Measurements from ENCODE around the gene TBC1D20. TPM values are rescaled to one million over a fixed set of nuclear protein-coding genes. Genes with fewer than 3 reads are reported as not detected.
A peak's percentile ranks its signal among the peaks of the same experiment; 100 is the strongest.

TBC1D20 gene
- total and polyA plus RNA-seq, 5 donors, result 13.6 to 26.5 (median 25.2) TPM

GRCh38 chr20:407133-407952 lies 55.0 kb downstream of the TBC1D20 start:
- Histone ChIP-seq H3K27me3 (ENCODE audit: control insufficient read depth, insufficient read depth) (no peaks in the 10 kb centered on the region), H3K4me1 (ENCODE audit: control insufficient read depth, insufficient read depth, low read length) (peaks cover 6% of the 10 kb centered on the region), H3K9me3 (ENCODE audit: control insufficient read depth, low read length) (no peaks in the 10 kb centered on the region), H3K27ac (ENCODE audit: low read length) (peak overlapping the region; percentile 71), H3K4me3 (ENCODE audit: low read length) (peak overlapping the region; percentile 89)
- peak; percentile 84 to 92 (median 91) for DNase-seq
- intact Hi-C loops (cut with DNase I), result no loop called here
- 6% methylated on average over 45 of the region's 45 CpGs for WGBS
- ATAC-seq, result peak; percentile 87 to 92

- Histone ChIP-seq H3K27ac (ENCODE audit: low read length) (no peak overlapping the region), H3K4me3 (ENCODE audit: low read length) (no peak overlapping the region), H3K27me3 (ENCODE audit: control insufficient read depth, insufficient read depth) (no peaks in the 10 kb centered on the region), H3K4me1 (ENCODE audit: control insufficient read depth, insufficient read depth, low read length) (peaks cover 6% of the 10 kb centered on the region), H3K9me3 (ENCODE audit: control insufficient read depth, low read length) (no peaks in the 10 kb centered on the region)
- ATAC-seq (no peak), DNase-seq (no peak)
- 83% methylated on average over 9 of the region's 9 CpGs for WGBS
- intact Hi-C loops (cut with DNase I), result no loop called here
These were observed 55.9 kb downstream of the TBC1D20 start for GRCh38 chr20:406200-407132.

GRCh38 chr20:404088-404487 lies 58.2 kb downstream of the TBC1D20 start:
- H3K4me3 ChIP-seq (ENCODE audit: low read length), result no peak overlapping the region
- DNase-seq (no peak), ATAC-seq (no peak)
- H3K9me3 ChIP-seq (ENCODE audit: control insufficient read depth, low read length), result no peaks in the 10 kb centered on the region
- peaks cover 2% of the 10 kb centered on the region for H3K4me1 ChIP-seq (ENCODE audit: control insufficient read depth, insufficient read depth, low read length)
- H3K27ac ChIP-seq (ENCODE audit: low read length), result no peak overlapping the region
- no peaks in the 10 kb centered on the region for H3K27me3 ChIP-seq (ENCODE audit: control insufficient read depth, insufficient read depth)
- intact Hi-C loops (cut with DNase I), result no loop called here
- 96% methylated on average over 4 of the region's 4 CpGs for WGBS

GRCh38 chr20:403582-403957 lies 58.8 kb downstream of the TBC1D20 start:
- no peak overlapping the region for H3K4me3 ChIP-seq (ENCODE audit: low read length)
- no peak for ATAC-seq
- no peaks in the 10 kb centered on the region for H3K27me3 ChIP-seq (ENCODE audit: control insufficient read depth, insufficient read depth)
- H3K4me1 ChIP-seq (ENCODE audit: control insufficient read depth, insufficient read depth, low read length), result peaks cover 2% of the 10 kb centered on the region
- no peak overlapping the region for H3K27ac ChIP-seq (ENCODE audit: low read length)
- no peaks in the 10 kb centered on the region for H3K9me3 ChIP-seq (ENCODE audit: control insufficient read depth, low read length)
- WGBS, result 98% methylated on average over 3 of the region's 3 CpGs
- DNase-seq, result no peak
- intact Hi-C loops (cut with DNase I), result no loop called here

DNA sequence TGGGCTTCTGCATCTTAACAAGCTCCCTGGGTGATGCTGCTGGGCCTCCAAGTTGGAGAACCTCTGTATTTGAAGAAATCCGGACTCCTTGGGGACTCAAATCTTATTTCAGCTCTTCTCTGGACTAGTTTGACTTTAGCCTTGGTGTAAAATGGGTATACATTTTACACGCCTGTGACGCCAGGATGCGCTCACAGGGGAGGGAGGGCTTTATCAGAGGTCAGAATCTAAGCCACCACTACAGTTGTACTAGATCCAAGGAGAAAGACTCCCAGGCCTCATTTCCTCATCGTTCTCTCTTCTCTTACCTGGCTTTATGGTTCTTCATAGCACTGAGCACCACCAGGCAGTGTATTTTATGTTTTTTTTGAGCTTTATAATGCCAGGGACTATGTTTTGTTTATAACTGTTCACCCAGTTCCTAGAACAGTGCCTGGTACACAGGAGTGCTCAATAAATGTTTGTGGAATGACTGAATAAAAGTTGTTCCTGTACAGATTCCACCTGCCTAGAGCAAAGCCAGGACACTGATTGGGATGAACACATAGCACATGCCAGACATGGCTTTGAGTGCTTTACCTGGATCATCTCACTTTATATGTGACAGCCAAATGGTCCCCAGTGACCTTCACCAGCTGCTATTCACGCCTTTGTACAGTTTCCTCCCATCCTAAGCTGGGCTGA lies 59.3 kb downstream of the TBC1D20 start:
- Histone ChIP-seq H3K4me3 (ENCODE audit: low read length) (no peak overlapping the region), H3K4me1 (ENCODE audit: control insufficient read depth, insufficient read depth, low read length) (peaks cover 2% of the 10 kb centered on the region), H3K27me3 (ENCODE audit: control insufficient read depth, insufficient read depth) (no peaks in the 10 kb centered on the region), H3K27ac (ENCODE audit: low read length) (no peak overlapping the region), H3K9me3 (ENCODE audit: control insufficient read depth, low read length) (no peaks in the 10 kb centered on the region)
- intact Hi-C loops (cut with DNase I), result no loop called here
- no peak for ATAC-seq
- WGBS, result 93% methylated on average over 6 of the region's 6 CpGs
- DNase-seq, result no peak

- no peak for DNase-seq
- Histone ChIP-seq H3K9me3 (ENCODE audit: control insufficient read depth, low read length) (no peaks in the 10 kb centered on the region), H3K4me3 (ENCODE audit: low read length) (no peak overlapping the region), H3K4me1 (ENCODE audit: control insufficient read depth, insufficient read depth, low read length) (peaks cover 2% of the 10 kb centered on the region), H3K27ac (ENCODE audit: low read length) (no peak overlapping the region), H3K27me3 (ENCODE audit: control insufficient read depth, insufficient read depth) (no peaks in the 10 kb centered on the region)
- WGBS, result 92% methylated on average over 2 of the region's 2 CpGs
- ATAC-seq, result no peak
- intact Hi-C loops (cut with DNase I), result no loop called here
These were observed 59.8 kb downstream of the TBC1D20 start for GRCh38 chr20:402496-402885.

- Histone ChIP-seq H3K27me3 (ENCODE audit: control insufficient read depth, insufficient read depth) (no peaks in the 10 kb centered on the region), H3K4me3 (ENCODE audit: low read length) (no peak overlapping the region), H3K27ac (ENCODE audit: low read length) (no peak overlapping the region), H3K4me1 (ENCODE audit: control insufficient read depth, insufficient read depth, low read length) (peaks cover 3% of the 10 kb centered on the region), H3K9me3 (ENCODE audit: control insufficient read depth, low read length) (no peaks in the 10 kb centered on the region)
- no peak for ATAC-seq
- no peak for DNase-seq
- intact Hi-C loops (cut with DNase I), result no loop called here
- 86% methylated on average over 9 of the region's 9 CpGs for WGBS
These were observed 60.4 kb downstream of the TBC1D20 start for GRCh38 chr20:401682-402495.

DNA sequence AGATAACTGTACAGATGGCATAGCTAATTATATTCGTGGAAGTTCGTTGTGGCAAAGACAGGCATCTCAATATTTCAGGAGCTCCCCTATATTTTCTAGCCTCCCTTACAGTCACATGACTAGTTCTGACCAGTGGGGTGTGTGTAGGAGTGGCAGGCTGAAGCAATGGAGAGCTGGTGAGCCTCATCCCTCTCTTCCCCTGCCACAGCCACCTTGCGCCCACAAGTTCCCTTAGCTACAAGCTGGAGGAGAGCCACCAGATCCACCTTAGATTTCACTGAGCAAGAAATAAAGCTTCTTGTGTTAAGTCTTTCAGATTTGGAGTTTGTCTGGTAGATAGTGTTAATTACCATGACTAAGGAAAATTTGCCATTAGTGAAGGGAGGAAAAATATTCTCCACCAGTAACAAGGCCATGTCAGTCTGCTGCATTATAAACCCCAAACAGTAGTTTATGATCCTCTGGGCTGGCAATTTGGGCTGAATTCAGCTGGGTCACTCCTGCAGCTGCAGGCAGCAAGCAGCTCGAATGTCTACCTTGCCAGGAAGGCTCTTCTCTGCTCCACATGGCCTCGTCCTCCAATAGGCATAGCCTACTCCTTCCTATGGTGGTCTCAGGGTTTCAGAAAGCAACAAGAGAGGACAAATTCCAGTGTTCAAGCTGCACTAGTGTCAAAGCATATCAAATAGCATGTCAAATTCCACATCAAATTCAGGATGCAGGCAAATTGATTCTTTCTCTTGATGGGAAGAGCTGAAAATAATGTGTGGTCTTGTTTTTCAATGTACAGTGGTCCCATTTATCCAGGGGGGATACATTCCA lies 61.7 kb downstream of the TBC1D20 start:
- Histone ChIP-seq H3K4me3 (ENCODE audit: low read length) (no peak overlapping the region), H3K9me3 (ENCODE audit: control insufficient read depth, low read length) (no peaks in the 10 kb centered on the region), H3K27me3 (ENCODE audit: control insufficient read depth, insufficient read depth) (no peaks in the 10 kb centered on the region), H3K27ac (ENCODE audit: low read length) (no peak overlapping the region), H3K4me1 (ENCODE audit: control insufficient read depth, insufficient read depth, low read length) (peaks cover 3% of the 10 kb centered on the region)
- no peak for DNase-seq
- no peak for ATAC-seq
- WGBS, result 69% methylated on average over 5 of the region's 5 CpGs
- intact Hi-C loops (cut with DNase I), result no loop called here

DNA sequence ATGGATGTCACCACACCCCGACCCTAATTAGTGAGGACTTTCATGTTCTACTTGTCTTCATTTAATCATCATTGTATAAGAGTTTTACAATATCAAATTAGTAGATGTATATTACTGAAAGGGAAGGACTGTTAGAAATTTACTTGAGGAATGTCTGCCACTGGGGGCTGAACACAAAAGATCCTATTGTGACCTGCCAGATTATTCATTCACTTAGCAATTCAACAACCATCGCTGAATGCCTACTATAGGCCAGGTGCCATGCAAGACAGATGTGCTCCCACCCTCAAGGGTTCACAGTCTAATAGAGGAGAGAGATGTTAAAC lies 62.2 kb downstream of the TBC1D20 start:
- no peak for ATAC-seq
- H3K4me1 ChIP-seq (ENCODE audit: control insufficient read depth, insufficient read depth, low read length), result peaks cover 3% of the 10 kb centered on the region
- no peaks in the 10 kb centered on the region for H3K9me3 ChIP-seq (ENCODE audit: control insufficient read depth, low read length)
- H3K27me3 ChIP-seq (ENCODE audit: control insufficient read depth, insufficient read depth), result no peaks in the 10 kb centered on the region
- WGBS, result 63% methylated on average over 2 of the region's 2 CpGs
- no peak for DNase-seq
- H3K27ac ChIP-seq (ENCODE audit: low read length), result no peak overlapping the region
- H3K4me3 ChIP-seq (ENCODE audit: low read length), result no peak overlapping the region
- intact Hi-C loops (cut with DNase I), result no loop called here

- H3K4me1 ChIP-seq (ENCODE audit: control insufficient read depth, insufficient read depth, low read length), result peaks cover 3% of the 10 kb centered on the region
These were observed 63.1 kb downstream of the TBC1D20 start for GRCh38 chr20:399182-399707.

More at GRCh38 chr20:399182-399707, 63.1 kb downstream of the TBC1D20 start:
- Histone ChIP-seq H3K27me3 (ENCODE audit: control insufficient read depth, insufficient read depth) (no peaks in the 10 kb centered on the region), H3K4me3 (ENCODE audit: low read length) (no peak overlapping the region), H3K27ac (ENCODE audit: low read length) (no peak overlapping the region), H3K9me3 (ENCODE audit: control insufficient read depth, low read length) (no peaks in the 10 kb centered on the region)
- ATAC-seq, result no peak
- peak in 1 of 3 donors; percentile 30 for DNase-seq
- 94% methylated on average over 9 of the region's 9 CpGs for WGBS
- intact Hi-C loops (cut with DNase I), result no loop called here

Measured in right cardiac atrium (tissue), 5 donors.